Renal pelvis (tissue), 4 donors: ENCODE data around the gene RNF222. TPM values are rescaled to one million over a fixed set of nuclear protein-coding genes. Genes with fewer than 3 reads are reported as not detected.
"Not testable (repeated sequence)": the region's sequence is repeated elsewhere in the genome, so short reads cannot be mapped to it uniquely, and the experiment has no call there.

Source experiments
- DNase-seq: peaks from one replicate; pipeline ENCODE4 v3.0.0-alpha.2; 2013
- polyA plus RNA-seq, 3 donors: library from polyadenylated mRNA; unstranded; fragments of 120-200 nt; gene quantifications; one replicate each; pipeline ENCODE4 v1.2.1, GENCODE V29; 2013; ENCODE audit not compliant: insufficient read length in 3 of 3

RNF222 gene
- polyA plus RNA-seq, 3 donors: 0.11 to 0.18 (median 0.12) TPM

DNA sequence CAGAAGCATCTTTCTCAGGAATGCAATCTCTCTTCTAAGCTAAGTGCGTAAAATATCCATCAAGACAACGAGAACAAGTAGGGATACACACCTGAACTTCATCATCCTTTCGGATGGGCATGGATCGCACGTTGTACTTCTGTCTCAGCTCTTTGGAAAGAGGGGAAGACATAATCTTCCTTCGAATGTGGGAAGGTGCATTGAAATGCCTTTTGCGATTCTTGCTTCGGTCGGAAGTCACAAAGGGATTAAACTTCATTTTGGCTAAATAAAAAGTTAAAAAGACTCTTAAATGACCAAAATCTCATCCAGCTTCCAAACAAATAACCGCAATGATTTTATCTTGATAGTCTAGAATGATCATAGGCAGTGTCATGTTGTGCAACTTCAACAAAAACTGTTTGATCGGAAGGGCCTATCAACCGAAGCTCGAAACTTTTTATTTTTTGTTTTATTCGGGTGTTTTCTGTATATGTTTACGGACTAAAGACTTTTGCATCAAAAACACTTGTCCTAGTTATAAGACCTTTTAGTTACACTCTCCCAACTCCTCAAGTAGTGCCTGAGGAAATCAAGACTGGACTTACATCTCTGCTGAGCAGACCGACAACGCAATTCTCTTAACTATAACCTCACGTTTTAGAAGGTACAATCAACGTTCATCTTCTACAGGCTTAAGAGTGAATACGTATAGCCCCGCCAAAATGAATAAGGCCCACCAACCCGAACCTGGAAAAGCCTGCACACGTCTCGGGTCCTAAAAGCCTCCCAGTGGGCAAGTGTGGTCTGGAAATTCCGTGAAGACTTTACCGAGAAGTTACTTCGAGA, 15.4 kb downstream of the RNF222 start:
- DNase-seq: no peak

DNA sequence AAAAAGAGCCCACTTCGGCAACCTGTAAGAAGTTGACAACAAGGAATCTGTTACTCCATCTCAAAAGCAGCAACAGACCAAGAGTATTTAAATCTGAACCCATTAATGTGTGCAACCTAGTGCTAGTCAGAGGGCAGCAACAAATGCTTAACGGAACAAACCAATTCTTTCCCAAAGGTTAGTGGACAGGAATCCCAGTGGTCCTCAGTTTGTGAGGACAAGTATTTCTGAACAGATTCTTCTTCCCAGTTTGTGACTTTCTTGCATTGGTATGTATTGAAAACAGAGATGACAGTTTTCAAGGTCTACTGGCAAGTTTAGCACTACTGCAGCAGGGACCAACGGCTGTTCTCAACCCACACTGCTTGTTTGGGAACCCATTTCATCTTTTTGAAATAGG, 17.6 kb downstream of the RNF222 start:
- DNase-seq: no peak

- DNase-seq: not testable (repeated sequence)
These were observed 19.5 kb downstream of the RNF222 start for GRCh38 chr17:8378117-8378516.

DNA sequence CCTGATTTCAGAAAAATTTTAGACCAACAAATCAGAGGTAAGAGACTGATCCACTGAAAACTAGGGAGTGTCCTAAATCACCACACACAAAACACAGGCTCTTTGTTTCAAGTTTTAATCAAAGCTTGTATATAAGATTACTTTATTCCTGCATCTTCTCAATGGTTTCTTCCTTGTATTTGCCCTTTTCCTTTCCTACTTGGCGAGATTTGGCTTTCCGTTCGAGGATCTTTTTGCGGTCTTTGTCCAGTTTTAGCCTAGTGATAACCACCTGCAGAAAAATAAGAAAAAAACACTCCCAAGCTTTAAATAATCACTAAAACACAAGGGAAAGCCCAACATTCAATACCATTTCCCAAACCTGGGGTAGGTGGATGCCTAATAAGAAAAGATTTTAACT, 20.2 kb downstream of the RNF222 start:
- DNase-seq: no peak

- peak; percentile 88 for DNase-seq
These were observed 21.2 kb downstream of the RNF222 start, which contains the start of gene KRABD2 for GRCh38 chr17:8376271-8377067. Gene KRABD2, minus strand, starts transcription at chr17:8376704.

DNA sequence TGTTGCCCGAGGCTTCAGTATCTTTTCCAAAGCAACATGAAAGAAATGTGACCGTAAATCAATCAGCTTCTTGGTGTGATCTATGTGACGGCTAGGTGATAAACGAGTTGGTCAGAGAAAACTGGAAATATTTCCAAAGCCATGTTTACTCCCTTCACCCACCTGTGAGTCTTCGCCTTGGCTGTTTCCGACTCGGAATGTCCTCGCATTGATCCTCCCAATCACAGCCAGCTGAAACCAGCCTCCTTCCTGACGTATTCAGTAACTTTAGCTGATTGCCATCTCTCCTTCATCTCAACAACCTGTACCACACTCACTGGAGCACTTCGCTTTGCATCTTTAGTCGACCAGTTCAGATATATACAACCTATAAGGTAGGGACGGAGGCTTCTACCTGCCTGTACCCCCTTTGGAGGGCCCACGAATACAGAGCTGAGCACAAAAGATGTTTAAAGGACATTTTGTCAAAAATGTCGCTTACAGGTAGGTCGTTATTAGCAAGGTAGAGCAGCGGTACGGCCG, 21.8 kb downstream of the RNF222 start:
- DNase-seq: peak; percentile 55

- not testable (repeated sequence) for DNase-seq
These were observed 23.8 kb downstream of the RNF222 start for GRCh38 chr17:8373856-8374255.

- DNase-seq: no peak
These were observed 25.2 kb downstream of the RNF222 start for GRCh38 chr17:8372422-8372821.

- DNase-seq: no peak
These were observed 25.8 kb downstream of the RNF222 start for GRCh38 chr17:8371786-8372185.

DNA sequence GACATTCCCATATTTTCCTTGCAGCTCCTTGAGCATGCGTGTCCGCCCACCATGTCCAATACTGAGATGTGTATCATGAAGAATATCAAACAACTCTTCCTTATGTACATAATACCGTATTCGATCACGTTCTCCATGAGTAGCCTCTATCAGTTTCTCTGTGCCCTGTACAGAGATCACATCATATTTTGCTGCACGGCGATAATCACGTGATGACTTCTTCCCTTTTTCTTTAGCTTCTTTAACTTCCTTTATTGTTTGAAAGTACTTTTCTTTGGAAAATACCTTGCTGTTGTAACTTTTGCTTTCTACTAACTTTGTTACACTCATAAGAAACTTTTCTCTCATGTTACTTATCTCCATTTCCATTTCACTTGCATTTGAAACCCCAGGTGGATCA, 27.7 kb downstream of the RNF222 start:
- no peak for DNase-seq

DNA sequence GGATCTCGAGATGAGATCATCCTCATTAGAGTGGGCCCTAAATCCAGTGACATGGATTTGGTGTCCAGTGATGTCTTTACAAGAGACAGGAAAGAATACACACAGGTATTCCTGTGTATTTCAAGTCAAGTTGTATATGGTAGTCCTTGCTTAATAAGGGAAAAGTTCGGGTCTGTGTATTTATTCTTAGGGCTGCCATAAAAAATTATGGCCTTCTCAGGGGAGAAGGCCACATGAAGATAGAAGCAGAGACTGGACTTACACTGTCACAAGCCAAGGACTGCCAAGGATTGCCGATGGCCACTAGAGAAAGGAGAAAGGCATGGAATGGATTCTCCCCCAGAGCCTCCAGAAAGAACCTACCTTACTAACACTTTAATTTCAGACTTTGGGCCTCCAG, 29.4 kb downstream of the RNF222 start:
- DNase-seq: no peak

DNA sequence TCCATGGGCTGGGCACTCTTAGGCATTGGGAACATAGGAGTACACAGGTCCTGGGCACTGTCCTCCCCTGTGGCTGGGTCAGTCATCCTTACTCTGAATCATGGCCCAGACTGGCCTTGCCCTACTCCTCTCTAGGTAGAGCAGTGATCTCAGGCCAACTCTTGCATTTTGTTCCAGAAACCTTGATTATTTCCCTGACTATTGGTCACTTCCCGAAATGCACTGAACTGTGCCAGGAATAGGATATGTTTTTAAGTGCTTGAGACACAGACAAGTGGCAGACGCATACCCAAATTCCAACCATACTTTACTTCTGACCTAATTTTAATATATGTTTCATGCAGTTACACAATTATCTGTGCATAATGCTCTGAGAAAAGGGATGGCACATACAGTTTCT, 31.4 kb downstream of the RNF222 start:
- no peak for DNase-seq

DNA sequence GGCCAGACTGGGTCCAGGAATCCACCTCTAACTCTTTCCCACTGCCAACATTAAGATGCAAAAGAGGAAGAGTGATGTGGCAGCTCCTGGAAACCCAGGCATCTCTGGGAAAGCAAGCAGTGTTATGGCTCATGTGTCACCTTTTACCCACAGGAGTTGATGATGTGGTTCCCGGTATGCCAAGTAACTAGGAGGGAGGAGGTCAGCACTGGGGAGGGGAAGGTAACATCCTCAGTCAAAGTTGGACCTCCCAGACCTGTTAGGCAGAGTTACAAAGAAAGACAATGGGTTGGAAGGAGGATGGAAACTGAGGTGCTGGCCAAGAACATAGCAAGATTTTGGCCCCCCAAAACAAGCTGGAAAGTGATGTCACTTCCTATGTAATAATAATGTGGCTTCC, 32.5 kb downstream of the RNF222 start:
- DNase-seq: no peak

DNA sequence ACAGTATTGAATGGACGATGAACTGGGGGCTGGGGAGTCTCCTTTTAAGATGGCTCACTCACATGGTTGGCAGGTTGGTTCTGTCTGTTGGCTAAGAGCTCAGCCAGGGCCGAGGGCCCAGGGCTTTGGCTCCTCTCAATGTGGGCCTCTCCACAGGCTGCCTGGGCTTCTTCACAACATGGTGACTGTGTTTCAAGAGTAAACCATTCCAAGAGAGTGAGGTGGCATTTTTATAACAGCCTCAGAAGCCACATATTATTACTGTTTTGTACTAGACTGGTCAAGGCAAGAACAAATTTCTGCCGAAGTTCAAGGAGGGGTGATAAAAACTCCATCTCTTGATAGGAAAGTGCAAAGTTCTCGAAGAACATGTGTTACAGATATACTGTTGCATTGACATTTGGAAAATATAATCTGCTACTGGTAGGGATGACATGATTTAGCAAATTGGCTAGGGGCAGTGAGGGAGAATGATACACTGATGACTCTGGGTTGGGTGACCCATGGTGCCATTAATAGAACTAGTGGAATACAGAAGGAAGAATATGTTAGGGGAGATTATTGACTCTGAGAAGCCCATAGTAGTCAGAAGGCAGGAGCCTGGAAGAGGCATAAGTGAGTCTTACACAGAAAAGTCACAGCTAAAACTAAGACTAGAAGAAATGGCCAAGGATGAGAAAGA, 34.8 kb downstream of the RNF222 start:
- no peak for DNase-seq

DNA sequence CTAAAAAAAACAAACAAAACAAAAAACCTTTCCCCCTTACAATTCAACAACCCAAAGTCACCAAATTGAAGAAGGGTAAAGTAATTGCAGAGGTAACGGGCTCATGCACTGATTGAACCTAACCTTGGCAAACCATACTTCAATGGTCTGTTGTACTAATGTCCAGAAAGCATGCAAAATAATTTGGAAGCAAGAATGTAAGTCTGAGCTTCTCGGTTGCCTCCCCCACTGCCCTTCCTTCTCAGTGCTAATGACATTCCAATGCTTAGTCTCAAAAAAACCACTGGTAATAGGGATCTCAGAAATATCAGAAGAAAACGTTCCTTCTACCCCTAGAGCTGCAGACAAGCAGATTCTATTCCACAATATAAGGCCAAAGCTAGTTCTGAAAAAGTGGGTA, 36.9 kb downstream of the RNF222 start:
- no peak for DNase-seq

DNA sequence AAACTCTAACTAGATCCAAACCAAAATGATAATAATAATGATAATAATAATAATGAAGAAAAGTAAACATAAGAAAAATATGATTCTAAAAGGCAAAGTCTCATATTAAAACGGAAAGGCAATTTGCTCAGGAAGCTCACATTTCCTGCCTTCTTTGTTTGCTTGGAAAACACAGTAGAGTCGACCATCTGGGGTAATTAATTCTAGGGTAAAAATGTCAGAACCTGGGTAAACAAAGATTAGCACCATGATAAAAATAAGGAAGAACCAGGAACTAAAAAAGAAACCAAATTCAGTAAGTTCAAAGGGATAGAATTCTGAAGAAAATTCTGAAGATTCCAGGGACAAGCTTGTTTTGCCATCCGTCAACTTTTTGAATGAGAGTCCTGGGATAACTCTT, 37.4 kb downstream of the RNF222 start:
- DNase-seq: no peak

- no peak for DNase-seq
These were observed 37.9 kb downstream of the RNF222 start for GRCh38 chr17:8359769-8360168.

- no peak for DNase-seq
These were observed 39.7 kb downstream of the RNF222 start for GRCh38 chr17:8357910-8358309.

DNA sequence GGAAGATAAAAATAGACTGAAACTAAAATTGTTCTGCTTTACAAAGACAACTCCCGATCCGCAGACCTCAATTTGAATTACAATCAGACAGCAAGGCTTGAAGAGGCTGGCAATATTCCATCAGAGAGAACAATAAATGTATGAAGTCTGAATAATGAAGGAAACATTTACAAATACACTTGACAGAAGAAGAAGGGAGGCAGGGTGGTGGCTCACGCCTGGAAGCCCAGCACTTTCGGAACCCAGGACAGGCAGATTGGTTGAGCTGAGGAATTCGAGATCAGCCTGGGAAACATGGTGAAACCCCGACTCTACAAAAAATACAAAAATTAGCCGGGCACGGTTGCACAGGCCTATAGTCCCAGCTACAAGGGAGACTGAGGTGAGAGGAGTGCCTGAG, 43.4 kb downstream of the RNF222 start:
- no peak for DNase-seq

DNA sequence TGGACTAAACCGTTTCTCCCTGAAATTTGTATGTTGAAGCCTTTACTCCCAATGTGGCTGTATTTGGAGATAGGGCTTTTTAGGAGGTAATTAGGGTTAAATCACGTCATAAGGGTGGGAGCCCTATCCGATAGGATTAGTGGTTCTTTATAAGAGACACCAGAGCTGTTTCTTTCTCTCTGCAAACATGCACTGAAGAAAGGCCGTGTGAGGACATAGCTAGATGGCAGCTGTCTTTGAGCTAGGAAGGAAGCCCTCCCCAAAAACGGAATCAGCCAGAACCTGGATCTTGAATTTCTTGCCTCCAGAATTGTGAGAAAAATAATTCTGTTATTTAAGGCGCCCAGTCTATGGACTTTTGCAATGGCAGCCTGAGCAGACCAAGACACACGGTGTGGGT, 43.9 kb downstream of the RNF222 start:
- DNase-seq: no peak

GRCh38 chr17:8350339-8350738, 47.3 kb downstream of the RNF222 start:
- DNase-seq: no peak

GRCh38 chr17:8347001-8347400, 50.6 kb downstream of the RNF222 start:
- not testable (repeated sequence) for DNase-seq
